Liver (tissue), 3 donors: Measurements from ENCODE around the gene KRTAP12-4.

ENCODE experiments used
- FOXA1 ChIP-seq: IDR thresholded peaks from 2 replicates; pipeline ENCODE4 v1.6.1; 2016; ENCODE audit warnings: antibody characterized with exemption
- GABPA ChIP-seq, 2 donors: IDR thresholded peaks in 1 of 2; conservative IDR thresholded peaks in 1 of 2; 2 replicates each; pipeline ENCODE4 v1.6.1; 2016; ENCODE audit warnings: antibody characterized with exemption in 2 of 2, mild to moderate bottlenecking in 1 of 2, moderate library complexity in 1 of 2
- JUND ChIP-seq, 2 donors: IDR thresholded peaks; 2 replicates each; pipeline ENCODE4 v1.6.1; 2016; ENCODE audit warnings: antibody characterized with exemption in 2 of 2
- MAX ChIP-seq: IDR thresholded peaks from 2 replicates; pipeline ENCODE4 v1.6.1; 2016; ENCODE audit warnings: antibody characterized with exemption
- NR2F2 ChIP-seq: IDR thresholded peaks from 2 replicates; pipeline ENCODE4 v1.6.1; 2016; ENCODE audit warnings: antibody characterized with exemption
- REST ChIP-seq: IDR thresholded peaks from 2 replicates; pipeline ENCODE4 v1.6.1; 2016; ENCODE audit warnings: antibody characterized with exemption, mild to moderate bottlenecking
- RXRA ChIP-seq, 2 donors: IDR thresholded peaks; 2 replicates each; pipeline ENCODE4 v1.6.1; 2017 to 2018; ENCODE audit warnings: antibody characterized with exemption in 2 of 2, mild to moderate bottlenecking in 1 of 2
- SP1 ChIP-seq: IDR thresholded peaks from 2 replicates; pipeline ENCODE4 v1.6.1; 2018; ENCODE audit warnings: antibody characterized with exemption, mild to moderate bottlenecking
- TAF1 ChIP-seq: conservative IDR thresholded peaks from 2 replicates; pipeline ENCODE4 v1.6.1; 2016; ENCODE audit warnings: antibody characterized with exemption, mild to moderate bottlenecking
- YY1 ChIP-seq: IDR thresholded peaks from 2 replicates; pipeline ENCODE4 v1.6.1; 2016; ENCODE audit warnings: antibody characterized with exemption, mild to moderate bottlenecking
- TF ChIP-seq, protein P1 (sequence below): fragments of 150-350 bp; IDR thresholded peaks from 2 replicates; pipeline ENCODE4 v1.5.1; 2017; ENCODE audit warnings: improper control_type of control experiment, low read depth, low read length; ENCODE audit not compliant: missing input control
- TF ChIP-seq, protein P2 (sequence below): IDR thresholded peaks from 2 replicates; pipeline ENCODE4 v1.6.1; 2016; ENCODE audit warnings: antibody characterized with exemption
- donor health status: healthy.
- donor health status: healthy.

GRCh38 chr21:44625756-44626155, 28.7 kb downstream of the KRTAP12-4 start:
- no peak for TF ChIP-seq REST
- no peak for TF ChIP-seq GABPA (IDR thresholded peaks at IDR 0.05 in 1 of 2, conservative IDR thresholded peaks at IDR 0.05 in 1 of 2)
- TF ChIP-seq, protein P1, sequence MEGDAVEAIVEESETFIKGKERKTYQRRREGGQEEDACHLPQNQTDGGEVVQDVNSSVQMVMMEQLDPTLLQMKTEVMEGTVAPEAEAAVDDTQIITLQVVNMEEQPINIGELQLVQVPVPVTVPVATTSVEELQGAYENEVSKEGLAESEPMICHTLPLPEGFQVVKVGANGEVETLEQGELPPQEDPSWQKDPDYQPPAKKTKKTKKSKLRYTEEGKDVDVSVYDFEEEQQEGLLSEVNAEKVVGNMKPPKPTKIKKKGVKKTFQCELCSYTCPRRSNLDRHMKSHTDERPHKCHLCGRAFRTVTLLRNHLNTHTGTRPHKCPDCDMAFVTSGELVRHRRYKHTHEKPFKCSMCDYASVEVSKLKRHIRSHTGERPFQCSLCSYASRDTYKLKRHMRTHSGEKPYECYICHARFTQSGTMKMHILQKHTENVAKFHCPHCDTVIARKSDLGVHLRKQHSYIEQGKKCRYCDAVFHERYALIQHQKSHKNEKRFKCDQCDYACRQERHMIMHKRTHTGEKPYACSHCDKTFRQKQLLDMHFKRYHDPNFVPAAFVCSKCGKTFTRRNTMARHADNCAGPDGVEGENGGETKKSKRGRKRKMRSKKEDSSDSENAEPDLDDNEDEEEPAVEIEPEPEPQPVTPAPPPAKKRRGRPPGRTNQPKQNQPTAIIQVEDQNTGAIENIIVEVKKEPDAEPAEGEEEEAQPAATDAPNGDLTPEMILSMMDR: no peak
- no peak for TF ChIP-seq YY1
- TF ChIP-seq RXRA (IDR thresholded peaks at IDR 0.05): no peak
- no peak for TF ChIP-seq NR2F2
- TF ChIP-seq FOXA1: no peak
- TF ChIP-seq SP1: no peak
- TF ChIP-seq MAX: no peak
- no peak for TF ChIP-seq TAF1
- TF ChIP-seq JUND (IDR thresholded peaks at IDR 0.05): no peak
- TF ChIP-seq, protein P2, sequence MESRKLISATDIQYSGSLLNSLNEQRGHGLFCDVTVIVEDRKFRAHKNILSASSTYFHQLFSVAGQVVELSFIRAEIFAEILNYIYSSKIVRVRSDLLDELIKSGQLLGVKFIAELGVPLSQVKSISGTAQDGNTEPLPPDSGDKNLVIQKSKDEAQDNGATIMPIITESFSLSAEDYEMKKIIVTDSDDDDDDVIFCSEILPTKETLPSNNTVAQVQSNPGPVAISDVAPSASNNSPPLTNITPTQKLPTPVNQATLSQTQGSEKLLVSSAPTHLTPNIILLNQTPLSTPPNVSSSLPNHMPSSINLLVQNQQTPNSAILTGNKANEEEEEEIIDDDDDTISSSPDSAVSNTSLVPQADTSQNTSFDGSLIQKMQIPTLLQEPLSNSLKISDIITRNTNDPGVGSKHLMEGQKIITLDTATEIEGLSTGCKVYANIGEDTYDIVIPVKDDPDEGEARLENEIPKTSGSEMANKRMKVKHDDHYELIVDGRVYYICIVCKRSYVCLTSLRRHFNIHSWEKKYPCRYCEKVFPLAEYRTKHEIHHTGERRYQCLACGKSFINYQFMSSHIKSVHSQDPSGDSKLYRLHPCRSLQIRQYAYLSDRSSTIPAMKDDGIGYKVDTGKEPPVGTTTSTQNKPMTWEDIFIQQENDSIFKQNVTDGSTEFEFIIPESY: no peak
